Measurements from ENCODE around the gene PSMG2.

The PSMG2 gene

DNA sequence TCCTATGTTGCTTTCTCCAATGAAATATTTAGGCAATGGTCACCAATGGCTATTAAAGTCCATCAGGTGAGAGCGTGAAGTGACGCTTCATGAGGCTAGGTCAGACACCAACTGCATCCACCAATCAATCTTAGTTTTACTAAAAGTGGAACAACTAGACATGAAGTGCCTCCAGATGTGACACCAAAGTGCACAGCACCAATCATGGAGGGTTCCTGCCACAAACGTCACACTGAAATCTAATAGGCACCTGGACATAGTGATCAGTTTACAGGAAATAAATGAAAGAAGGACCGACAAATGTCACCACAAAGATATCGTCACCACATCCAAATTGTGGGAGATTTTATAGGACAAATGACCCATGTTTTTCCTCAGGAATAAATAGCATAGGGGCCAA, 70.5 kb downstream of the PSMG2 start:
- TF ChIP-seq CTCF (conservative IDR thresholded peaks at IDR 0.05; ENCODE audit: low read length): no peak
- H3K4me3 ChIP-seq (ENCODE audit: low read length): no peak overlapping the region
- no peak for DNase-seq (ENCODE audit: low read depth)

DNA sequence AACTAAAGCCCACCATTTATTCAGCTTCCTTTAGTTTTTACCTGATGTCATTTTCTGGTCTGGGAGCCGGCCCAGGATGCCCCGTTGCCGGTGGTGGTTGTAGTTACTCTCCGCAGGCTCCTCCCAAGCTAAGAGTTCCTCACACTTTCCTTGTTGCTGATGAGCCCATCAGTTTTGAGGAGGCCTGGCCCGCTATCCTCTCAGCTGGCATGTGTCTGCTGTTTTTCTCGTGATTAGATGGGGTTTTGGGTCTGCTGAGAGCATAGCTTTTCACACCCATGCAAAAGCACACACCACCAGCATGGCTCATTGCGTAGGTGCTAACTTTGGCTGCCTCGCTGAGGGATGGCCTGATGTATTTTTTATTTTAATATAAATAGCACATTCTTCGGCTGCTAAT, 72.1 kb downstream of the PSMG2 start:
- no peak for DNase-seq (ENCODE audit: low read depth)
- no peak for TF ChIP-seq CTCF (conservative IDR thresholded peaks at IDR 0.05; ENCODE audit: low read length)

More for the DNA sequence above, 72.1 kb downstream of the PSMG2 start:
- no peak overlapping the region for H3K4me3 ChIP-seq (ENCODE audit: low read length)

Measured in AG10803 (cell line).